HG03025 (cell line): ENCODE results near the gene TRIM29.

Experiments used
- ATAC-seq: cut with Tn5 transposase; IDR thresholded peaks from one replicate; pipeline ENCODE4 v1.9.1; 2021; ENCODE audit warnings: mild to moderate bottlenecking, moderate library complexity; ENCODE audit not compliant: unreplicated experiment, low FRiP score

TRIM29 gene

GRCh38 chr11:120102050-120102863 lies 35.7 kb downstream of the TRIM29 start:
- no peak for ATAC-seq

- no peak for ATAC-seq
Measured at GRCh38 chr11:120098503-120099020, 39.4 kb downstream of the TRIM29 start.

GRCh38 chr11:120097721-120098385 lies 40.1 kb downstream of the TRIM29 start:
- no peak for ATAC-seq

- no peak for ATAC-seq
Measured at GRCh38 chr11:120096369-120097191, 41.3 kb downstream of the TRIM29 start.

- ATAC-seq, result no peak
Measured at GRCh38 chr11:120095516-120095915, 42.4 kb downstream of the TRIM29 start.

DNA sequence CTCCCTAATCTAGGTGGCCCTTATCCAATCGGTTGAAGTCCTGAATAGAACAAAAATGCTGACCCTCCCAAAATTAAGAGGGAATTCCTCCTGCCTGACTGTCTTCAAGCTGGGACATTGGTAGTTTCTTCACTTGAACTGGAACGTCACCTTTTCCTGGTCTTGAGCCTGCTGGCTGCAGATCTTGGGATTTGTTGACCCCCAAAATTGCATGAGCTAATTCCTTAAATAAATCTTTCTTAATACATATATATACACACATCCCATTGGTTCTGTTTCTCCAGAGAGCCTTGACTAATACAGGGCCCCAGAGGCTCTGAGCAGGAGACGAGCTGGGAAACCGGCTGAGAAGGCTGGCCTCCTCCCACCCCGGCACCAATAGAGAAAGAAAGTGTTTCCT lies 46.2 kb downstream of the TRIM29 start:
- no peak for ATAC-seq

DNA sequence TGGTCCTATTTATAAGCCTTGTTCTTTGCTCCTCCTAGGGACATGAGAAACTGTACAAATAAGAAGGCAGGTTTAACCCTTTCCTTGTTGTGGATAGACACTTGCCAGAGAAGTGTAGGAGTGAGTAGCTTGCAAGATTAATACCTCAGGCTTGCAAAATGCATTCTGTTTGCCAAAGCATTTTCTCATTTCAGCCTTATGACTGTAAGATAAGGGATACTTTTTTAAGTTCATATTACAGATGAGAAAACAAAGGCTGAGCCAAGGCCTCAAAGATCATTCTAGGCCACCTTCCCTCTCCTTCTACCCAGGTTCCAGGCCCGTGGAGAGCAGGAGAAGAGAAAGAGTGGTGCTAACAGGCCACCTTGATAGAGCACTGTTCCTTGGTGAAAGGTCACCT lies 46.8 kb downstream of the TRIM29 start:
- ATAC-seq, result no peak

DNA sequence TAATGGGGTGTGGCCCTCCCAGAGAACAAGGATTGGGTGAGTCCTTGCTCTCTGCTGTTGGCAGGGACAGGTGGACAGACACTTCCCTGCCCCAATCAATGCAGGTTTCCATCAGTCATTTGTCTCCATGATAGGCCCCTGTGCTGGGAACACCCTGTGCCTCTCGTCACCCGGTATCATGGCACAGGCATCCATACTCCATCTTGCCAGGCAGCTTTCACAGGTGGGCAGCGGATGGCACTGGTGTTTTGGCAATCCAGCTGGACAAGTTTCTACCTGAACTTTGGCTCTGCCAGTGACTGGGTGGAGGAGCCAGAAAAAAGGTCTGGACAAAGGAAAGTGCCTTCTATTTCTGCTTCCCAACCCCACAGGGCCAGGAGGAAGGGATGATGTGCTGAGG lies 47.5 kb downstream of the TRIM29 start:
- ATAC-seq, result no peak

- no peak for ATAC-seq
Measured at GRCh38 chr11:120089036-120090001, 48.6 kb downstream of the TRIM29 start.

DNA sequence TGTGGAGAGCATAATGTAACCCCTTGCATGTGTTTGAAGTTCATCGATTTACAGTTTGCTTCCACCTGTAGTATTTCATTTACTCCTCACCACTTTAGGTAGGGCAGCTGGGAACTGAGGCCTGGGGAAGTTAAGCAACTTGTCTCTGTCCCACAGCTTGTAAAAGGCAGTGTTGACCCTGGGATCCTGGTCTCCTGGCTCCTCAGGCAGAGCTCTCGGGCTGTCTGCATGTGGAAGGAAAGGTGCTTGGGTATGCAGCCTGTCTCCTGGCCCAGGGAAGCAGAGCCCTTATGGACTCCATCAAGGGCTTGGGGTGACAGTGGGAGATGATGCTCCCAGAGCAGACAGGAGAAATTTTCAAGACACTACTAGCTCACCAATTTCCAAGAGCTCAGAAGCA lies 49.9 kb downstream of the TRIM29 start:
- no peak for ATAC-seq

DNA sequence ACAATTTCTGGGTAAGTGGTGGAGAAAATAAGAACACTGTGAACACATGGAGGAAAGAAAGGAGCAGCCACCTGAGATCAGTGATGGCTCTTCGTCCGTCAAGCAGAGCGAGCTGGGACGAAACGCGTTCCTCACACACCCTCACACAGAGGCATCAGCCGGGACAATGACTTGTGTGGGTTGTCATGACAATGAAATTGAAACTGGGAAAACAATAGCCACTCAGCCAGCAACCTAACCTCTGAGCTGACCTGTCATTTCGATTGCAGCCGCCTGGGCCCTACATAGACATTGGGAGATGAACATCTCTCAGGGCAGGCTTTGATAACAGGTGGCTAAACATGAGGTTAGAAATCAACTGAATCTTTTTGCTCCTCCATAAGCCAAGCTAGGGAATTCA lies 51.3 kb downstream of the TRIM29 start:
- no peak for ATAC-seq

DNA sequence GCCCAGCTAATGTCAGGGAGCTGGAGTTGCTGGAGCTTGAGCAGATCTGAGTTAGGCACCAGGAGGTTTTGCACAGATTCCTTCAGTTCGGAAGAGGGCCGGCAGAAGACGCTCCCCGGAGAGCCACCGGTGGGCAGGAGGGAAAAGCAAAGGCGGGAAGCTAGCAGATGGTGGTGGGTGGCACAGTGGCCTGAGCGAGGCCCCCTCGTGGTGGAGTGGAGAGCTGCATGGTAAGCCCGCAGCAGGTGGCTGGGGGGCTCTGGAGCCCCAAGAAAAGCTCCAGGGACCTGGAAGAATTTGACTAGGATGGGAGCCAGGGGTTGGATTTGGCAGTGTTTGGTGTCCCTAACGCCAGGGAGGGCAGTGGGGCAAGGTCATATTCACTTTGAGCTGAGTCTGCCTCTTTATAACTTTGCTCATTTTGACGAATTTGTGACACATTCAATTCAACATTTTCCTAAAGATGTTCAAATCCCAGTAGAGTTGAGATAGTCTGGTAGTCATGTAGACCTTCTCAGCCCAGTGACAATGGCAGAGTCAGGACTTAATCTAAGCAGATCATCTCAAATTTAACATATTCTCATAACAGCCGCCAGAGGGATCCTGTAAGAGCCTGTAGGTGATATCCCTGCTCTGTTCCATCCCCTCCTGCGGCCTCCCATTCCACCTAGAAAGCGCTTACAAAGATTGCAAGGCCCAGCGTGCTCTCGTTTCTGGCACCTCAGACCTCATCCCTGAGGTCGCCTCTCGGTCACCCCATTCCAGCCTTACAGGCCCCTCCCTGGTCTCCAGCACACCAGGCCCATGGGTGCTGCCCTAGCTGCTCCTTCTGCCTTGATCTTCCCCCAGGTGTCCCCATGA lies 57.9 kb downstream of the TRIM29 start:
- no peak for ATAC-seq

DNA sequence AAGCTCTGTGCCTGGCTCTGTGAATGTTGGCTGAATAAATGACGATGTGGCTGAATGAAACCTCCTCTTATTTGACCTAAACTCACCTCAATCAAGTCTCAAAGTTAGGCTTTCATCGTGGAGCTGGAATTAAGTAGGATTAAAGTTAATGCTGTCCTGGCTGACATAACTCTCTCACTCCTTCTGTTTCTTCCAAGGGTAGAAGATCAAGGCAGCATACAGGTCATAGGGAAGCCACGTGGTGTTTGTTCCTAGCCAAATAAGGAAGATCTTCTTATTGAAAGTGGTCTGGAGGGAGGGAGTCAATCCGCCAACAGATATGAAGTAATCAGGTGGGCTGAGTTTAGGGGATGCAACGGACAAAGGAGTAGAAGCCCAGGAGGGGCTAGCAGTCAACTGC lies 59.5 kb downstream of the TRIM29 start:
- no peak for ATAC-seq

DNA sequence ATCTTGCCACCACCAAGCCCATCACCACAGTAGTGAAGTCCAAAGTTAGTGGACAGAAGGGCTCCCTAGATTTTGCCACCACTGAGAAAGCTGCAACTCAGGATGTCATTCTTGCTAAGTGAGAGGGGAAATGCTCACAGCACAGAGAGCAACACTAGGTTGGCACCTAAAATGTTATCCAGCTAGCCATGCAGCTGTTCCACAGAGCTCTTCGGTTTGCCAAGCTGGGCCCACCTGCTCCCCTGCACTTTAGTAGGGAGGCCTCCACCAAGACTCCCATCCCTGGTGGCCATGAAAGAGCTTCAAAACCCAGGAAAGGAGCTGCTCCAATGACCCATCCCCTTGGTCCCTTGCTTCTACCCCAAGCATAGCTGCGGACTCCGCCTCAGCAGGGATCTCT lies 63.8 kb downstream of the TRIM29 start:
- ATAC-seq, result no peak

- ATAC-seq, result no peak
Measured at GRCh38 chr11:120073196-120073595, 64.7 kb downstream of the TRIM29 start.

DNA sequence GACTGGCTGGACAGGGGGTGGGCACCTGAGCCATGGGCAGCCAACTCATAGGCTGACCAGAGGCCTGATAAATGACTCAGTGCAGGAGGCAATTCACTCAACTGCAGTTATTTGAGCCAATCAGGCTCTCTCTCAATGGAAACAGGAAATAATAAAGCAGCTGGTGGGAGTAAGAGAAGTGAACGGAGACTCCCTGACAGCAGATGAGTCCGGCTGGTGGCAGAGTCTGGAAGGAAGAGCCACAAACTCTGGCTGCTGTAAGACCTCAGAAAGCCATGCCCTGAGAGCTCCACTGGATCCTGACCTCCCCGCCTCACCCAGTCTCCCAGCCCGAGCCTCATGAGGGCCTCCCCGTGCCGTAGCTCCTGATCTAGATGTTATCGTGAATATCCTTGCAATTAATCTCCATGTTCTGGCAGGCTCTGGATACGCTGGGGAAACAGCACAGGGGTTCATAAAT lies 69.8 kb downstream of the TRIM29 start:
- ATAC-seq, result no peak

GRCh38 chr11:120067438-120068113 lies 70.3 kb downstream of the TRIM29 start:
- no peak for ATAC-seq

DNA sequence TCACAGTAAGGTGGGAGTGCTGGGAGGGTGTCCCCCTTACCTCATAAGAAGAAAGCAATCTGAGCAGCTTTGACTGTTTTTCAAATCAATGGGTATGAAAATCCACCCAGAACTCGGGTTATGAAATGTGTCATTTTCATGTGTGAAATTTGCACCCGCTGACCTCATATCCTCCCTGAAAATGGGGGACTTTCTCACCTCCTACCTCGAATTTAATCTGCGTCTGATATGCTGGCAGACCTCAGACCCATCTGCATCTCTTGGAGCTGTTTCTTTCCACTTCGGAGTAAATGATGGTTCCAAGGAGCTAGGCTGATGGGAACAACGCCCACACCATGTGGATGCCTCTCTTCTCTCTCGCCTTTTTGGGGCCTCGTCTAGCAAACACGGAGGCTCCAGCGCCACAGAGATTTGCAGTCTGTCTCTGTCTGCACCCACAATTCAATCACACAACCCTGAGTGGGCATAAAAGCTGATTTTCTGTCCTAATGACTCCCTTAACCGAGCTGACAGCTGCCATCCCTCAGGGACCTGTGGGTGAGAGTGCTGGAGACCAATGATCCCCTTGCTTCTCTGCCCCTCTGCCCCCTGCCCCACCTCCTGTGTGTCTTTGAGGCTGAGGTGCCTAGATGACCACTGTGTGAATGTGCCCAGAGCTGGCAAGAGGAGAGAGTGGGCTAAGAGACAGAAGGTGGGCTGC lies 71.0 kb downstream of the TRIM29 start:
- no peak for ATAC-seq
